ENCODE measurements around the gene SCUBE3. TPM values are rescaled to one million over a fixed set of nuclear protein-coding genes. Genes with fewer than 3 reads are reported as not detected.

Gene SCUBE3
- total and polyA plus RNA-seq, 2 experiments from 2014 or later: 0.39 to 1.1 TPM

GRCh38 chr6:35197196-35197595 is 16.6 kb upstream of the SCUBE3 start:
- Mint-ChIP-seq H3K4me3 (no peak overlapping the region), H3K9me3 (no peaks in the 10 kb centered on the region), H3K27me3 (ENCODE audit: insufficient read depth, low read depth, poor library complexity) (peaks cover 4% of the 10 kb centered on the region), H3K27ac (no peak overlapping the region), H3K4me1 (peaks cover 12% of the 10 kb centered on the region), H3K36me3 (ENCODE audit: low read depth) (no peaks in the 10 kb centered on the region)
- no peak for DNase-seq (ENCODE audit: low spot score)
- H2AFZ ChIP-seq: no peak overlapping the region
- no peaks in the 10 kb centered on the region for H4K20me1 ChIP-seq (replicated peaks; ENCODE audit: insufficient read depth)
- H3K9me2 ChIP-seq (ENCODE audit: insufficient read depth): no peaks in the 10 kb centered on the region
- no peak overlapping the region for H3K27ac ChIP-seq (ENCODE audit: low read depth)
- TF ChIP-seq NANOG (IDR thresholded peaks at IDR 0.05; ENCODE audit: borderline replicate concordance) (no peak), POLR2AphosphoS5 (IDR thresholded peaks at IDR 0.05; ENCODE audit: low read depth) (no peak), ETS1 (IDR thresholded peaks at IDR 0.05) (no peak), EZH2 (IDR thresholded peaks at IDR 0.05; ENCODE audit: low read depth, unreplicated experiment) (no peak), REST (IDR thresholded peaks at IDR 0.05; ENCODE audit: unreplicated experiment) (no peak)
- no peaks in the 10 kb centered on the region; the same call in 1 of the 2 replicates for H3K4me1 ChIP-seq (ENCODE audit: insufficient read depth)
- H3K4me3 ChIP-seq: no peak overlapping the region
- H3K4me2 ChIP-seq: no peak overlapping the region
- ATAC-seq: no peak
- H3F3A ChIP-seq (replicated peaks; ENCODE audit: low read depth): no peaks in the 10 kb centered on the region
- no peaks in the 10 kb centered on the region for H3K36me3 ChIP-seq (ENCODE audit: insufficient read depth)
- no peaks in the 10 kb centered on the region for H3K79me2 ChIP-seq (replicated peaks; ENCODE audit: insufficient read depth)
- no peaks in the 10 kb centered on the region for H3K27me3 ChIP-seq (ENCODE audit: insufficient read depth)

GRCh38 chr6:35199866-35200265 is 13.9 kb upstream of the SCUBE3 start:
- Histone ChIP-seq H3K36me3 (ENCODE audit: insufficient read depth) (no peaks in the 10 kb centered on the region), H3K27me3 (ENCODE audit: insufficient read depth) (no peaks in the 10 kb centered on the region), H3K4me3 (no peak overlapping the region), H4K20me1 (replicated peaks; ENCODE audit: insufficient read depth) (no peaks in the 10 kb centered on the region), H3K79me2 (replicated peaks; ENCODE audit: insufficient read depth) (no peaks in the 10 kb centered on the region), H2AFZ (no peak overlapping the region), H3K4me2 (no peak overlapping the region), H3K4me1 (ENCODE audit: insufficient read depth) (no peaks in the 10 kb centered on the region; the same call in 1 of the 2 replicates), H3K9me2 (ENCODE audit: insufficient read depth) (no peaks in the 10 kb centered on the region), H3K27ac (ENCODE audit: low read depth) (no peak overlapping the region), H3F3A (replicated peaks; ENCODE audit: low read depth) (no peaks in the 10 kb centered on the region)
- Mint-ChIP-seq H3K4me3 (no peak overlapping the region), H3K9me3 (no peaks in the 10 kb centered on the region), H3K36me3 (ENCODE audit: low read depth) (no peaks in the 10 kb centered on the region), H3K27ac (no peak overlapping the region), H3K27me3 (ENCODE audit: insufficient read depth, low read depth, poor library complexity) (no peaks in the 10 kb centered on the region), H3K4me1 (peaks cover 8% of the 10 kb centered on the region)
- ATAC-seq (no peak), DNase-seq (ENCODE audit: low spot score) (no peak)
- no peak for TF ChIP-seq ZNF331 (CRISPR knock-in tag; IDR thresholded peaks at IDR 0.05; ENCODE audit: low read depth)
- no peak for TF ChIP-seq CREB1 (CRISPR knock-in tag; IDR thresholded peaks at IDR 0.05; ENCODE audit: low read depth)
- TF ChIP-seq REST (IDR thresholded peaks at IDR 0.05; ENCODE audit: unreplicated experiment): no peak
- no peak for TF ChIP-seq ETS1 (IDR thresholded peaks at IDR 0.05)

All from GM23338 (cell line).